BJ (cell line): ENCODE measurements around the gene TACR2. TPM values are rescaled to one million over a fixed set of nuclear protein-coding genes. Genes with fewer than 3 reads are reported as not detected.

Source experiments
- CTCF ChIA-PET: fragments of 350-600 bp; formaldehyde crosslinking; extraction: SDS; loops from one replicate; lab custom pipeline; 2021; ENCODE audit warnings: antibody characterized with exemption, inconsistent platforms; lab: Yijun Ruan, JAX
- POLR2A ChIA-PET: fragments of 300-600 bp; sonication (Branson Sonifier 250); formaldehyde crosslinking; extraction: SDS; loops from one replicate; lab custom pipeline; 2021; ENCODE audit warnings: antibody characterized with exemption; lab: Charles Lee
- DNase-seq: peaks from one replicate; pipeline ENCODE4 v3.0.0-alpha.2; 2011; ENCODE audit warnings: low read depth
- H3K27me3 ChIP-seq: 2 replicates; pipeline ENCODE4 v1.6.0; 2011; ENCODE audit warnings: low read length; ENCODE audit not compliant: control insufficient read depth, insufficient read depth
- H3K36me3 ChIP-seq: 2 replicates; pipeline ENCODE4 v1.5.1; 2011; ENCODE audit warnings: low read length; ENCODE audit not compliant: control insufficient read depth, insufficient read depth
- H3K4me3 ChIP-seq: 2 replicates; pipeline ENCODE4 v1.5.1; 2011; ENCODE audit warnings: low read depth, mild to moderate bottlenecking, control low read depth, low read length
- polyA plus RNA-seq: library from polyadenylated mRNA; depleted of rRNA; stranded (reverse); fragments of >200 nt; gene quantifications from 2 replicates; pipeline ENCODE4 v1.2.3, GENCODE V29; 2011
- TF ChIP-seq, protein P1 (sequence below): IDR thresholded peaks from 2 replicates; pipeline ENCODE4 v1.5.1; 2011; ENCODE audit warnings: low read depth, mild to moderate bottlenecking, control low read depth, inconsistent platforms, low read length, moderate library complexity; ENCODE audit not compliant: insufficient read depth

The TACR2 gene
- polyA plus RNA-seq, 1 experiment, result 0.09 TPM

DNA sequence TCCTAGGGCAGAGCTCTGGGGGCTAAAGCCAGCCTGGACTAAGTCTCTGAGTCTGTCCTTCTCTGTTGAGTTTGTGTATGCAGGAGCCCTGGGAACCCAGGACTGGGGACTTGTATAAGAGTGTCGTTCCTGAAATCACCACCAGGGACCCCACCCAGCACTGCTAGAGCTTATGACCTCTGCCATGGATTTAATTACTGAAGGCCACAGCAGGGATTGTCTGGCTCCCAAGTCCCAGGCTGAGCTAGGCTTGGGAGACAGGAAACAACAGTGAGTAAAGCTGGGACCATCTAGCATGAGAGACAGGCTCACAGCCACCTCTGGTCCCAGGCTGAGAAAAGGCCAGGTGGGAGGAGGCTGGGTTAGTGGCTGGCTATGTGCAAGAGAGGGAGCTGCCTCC is 33.1 kb upstream of the TACR2 start:
- H3K4me3 ChIP-seq, result no peak overlapping the region
- no peaks in the 10 kb centered on the region for H3K36me3 ChIP-seq
- TF ChIP-seq, protein P1, sequence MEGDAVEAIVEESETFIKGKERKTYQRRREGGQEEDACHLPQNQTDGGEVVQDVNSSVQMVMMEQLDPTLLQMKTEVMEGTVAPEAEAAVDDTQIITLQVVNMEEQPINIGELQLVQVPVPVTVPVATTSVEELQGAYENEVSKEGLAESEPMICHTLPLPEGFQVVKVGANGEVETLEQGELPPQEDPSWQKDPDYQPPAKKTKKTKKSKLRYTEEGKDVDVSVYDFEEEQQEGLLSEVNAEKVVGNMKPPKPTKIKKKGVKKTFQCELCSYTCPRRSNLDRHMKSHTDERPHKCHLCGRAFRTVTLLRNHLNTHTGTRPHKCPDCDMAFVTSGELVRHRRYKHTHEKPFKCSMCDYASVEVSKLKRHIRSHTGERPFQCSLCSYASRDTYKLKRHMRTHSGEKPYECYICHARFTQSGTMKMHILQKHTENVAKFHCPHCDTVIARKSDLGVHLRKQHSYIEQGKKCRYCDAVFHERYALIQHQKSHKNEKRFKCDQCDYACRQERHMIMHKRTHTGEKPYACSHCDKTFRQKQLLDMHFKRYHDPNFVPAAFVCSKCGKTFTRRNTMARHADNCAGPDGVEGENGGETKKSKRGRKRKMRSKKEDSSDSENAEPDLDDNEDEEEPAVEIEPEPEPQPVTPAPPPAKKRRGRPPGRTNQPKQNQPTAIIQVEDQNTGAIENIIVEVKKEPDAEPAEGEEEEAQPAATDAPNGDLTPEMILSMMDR, result peak; percentile 47
- POLR2A ChIA-PET, result no interaction called here
- CTCF ChIA-PET, result interaction anchor here (0.6 to 4.2 kb wide), 6 partner anchors 10 to 284 kb away, joined by 3 to 17 read pairs (median 4); no protein-coding TSS in a partner anchor
- peaks cover 6% of the 10 kb centered on the region for H3K27me3 ChIP-seq
- DNase-seq, result no peak

DNA sequence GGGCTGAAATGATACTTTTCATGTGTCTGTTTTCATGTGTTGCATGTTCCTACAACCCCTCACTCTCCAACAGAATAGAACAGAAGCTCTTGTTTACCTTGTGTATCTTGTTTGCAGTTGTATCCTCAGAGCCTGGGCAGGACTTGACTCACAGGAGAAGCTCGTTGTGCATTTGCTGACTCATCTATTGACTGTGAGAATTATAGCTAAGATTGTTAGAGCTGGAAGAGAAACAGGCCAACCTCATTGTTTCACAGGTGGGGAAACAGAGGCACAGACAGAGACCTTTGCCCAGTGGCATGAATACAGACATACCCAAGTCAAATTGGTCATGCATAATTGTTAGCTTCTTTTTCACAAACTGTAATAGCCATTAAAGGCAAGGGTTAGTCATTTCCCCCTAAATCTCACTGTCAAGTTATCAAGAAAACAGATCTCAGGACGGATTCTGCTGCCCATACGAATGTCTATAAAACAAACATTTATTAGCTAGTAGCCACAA is 30.0 kb upstream of the TACR2 start:
- Histone ChIP-seq H3K27me3 (peaks cover under 1% of the 10 kb centered on the region; the same call in 1 of the 2 replicates), H3K4me3 (no peak overlapping the region), H3K36me3 (no peaks in the 10 kb centered on the region)
- POLR2A ChIA-PET, result interaction anchor here (0.6 kb wide), 1 partner anchor 8 kb away, joined by 3 read pairs; no protein-coding TSS in a partner anchor
- TF ChIP-seq, protein P1, result no peak
- CTCF ChIA-PET, result interaction anchor here (0.7 to 1.1 kb wide), 4 partner anchors 10 to 45 kb away, joined by 3 to 6 read pairs (median 4); no protein-coding TSS in a partner anchor
- DNase-seq, result peak; percentile 50

DNA sequence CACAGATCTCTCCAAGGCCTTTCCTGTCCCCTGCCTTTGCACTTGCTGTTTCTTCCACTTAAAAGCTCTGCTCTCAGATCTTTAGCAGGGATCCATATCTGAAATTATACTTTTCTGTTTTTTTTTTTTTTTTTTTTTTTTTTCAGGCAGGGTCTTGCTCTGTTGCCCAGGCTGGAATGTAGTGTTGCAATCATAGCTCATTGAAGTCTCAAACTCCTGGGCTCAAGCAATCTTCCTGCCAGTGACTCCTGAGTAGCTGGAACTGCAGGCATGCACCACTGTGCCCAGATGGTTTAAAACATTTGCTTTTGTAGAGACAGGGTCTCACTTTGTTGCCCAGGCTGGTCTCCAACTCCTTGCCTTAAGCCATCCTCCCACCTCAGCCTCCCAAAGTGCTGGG is 29.5 kb upstream of the TACR2 start:
- Histone ChIP-seq H3K36me3 (no peaks in the 10 kb centered on the region), H3K4me3 (no peak overlapping the region), H3K27me3 (no peaks in the 10 kb centered on the region)
- POLR2A ChIA-PET, result no interaction called here
- CTCF ChIA-PET, result interaction anchor here (1.0 to 1.1 kb wide), 2 partner anchors 11 to 35 kb away, joined by 3 to 6 read pairs; no protein-coding TSS in a partner anchor
- TF ChIP-seq, protein P1, result no peak
- DNase-seq, result no peak

DNA sequence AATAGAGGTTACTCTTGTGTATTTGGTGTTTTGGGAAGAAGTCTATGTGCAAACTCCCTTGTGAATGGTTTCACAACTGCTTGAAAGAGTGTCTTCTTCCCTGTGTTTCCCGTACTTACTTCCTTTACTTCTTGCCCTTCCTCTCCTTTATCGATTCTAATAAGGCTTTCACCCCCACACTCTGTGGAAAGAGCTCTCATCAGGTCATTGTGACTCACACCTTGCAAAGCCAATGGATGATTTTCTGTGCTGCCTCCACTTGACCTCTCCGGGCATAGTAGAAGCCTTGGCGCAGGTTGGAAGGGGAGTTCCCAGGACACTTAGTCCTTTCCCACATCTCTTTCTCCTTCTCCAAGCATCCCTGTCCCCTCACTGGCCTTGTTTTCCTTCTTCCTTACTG is 28.3 kb upstream of the TACR2 start:
- Histone ChIP-seq H3K36me3 (no peaks in the 10 kb centered on the region), H3K4me3 (no peak overlapping the region), H3K27me3 (no peaks in the 10 kb centered on the region)
- CTCF ChIA-PET, result interaction anchor here (0.6 to 1.0 kb wide), 3 partner anchors 13 to 32 kb away, joined by 3 read pairs; no protein-coding TSS in a partner anchor
- POLR2A ChIA-PET, result no interaction called here
- no peak for DNase-seq
- TF ChIP-seq, protein P1, result no peak

DNA sequence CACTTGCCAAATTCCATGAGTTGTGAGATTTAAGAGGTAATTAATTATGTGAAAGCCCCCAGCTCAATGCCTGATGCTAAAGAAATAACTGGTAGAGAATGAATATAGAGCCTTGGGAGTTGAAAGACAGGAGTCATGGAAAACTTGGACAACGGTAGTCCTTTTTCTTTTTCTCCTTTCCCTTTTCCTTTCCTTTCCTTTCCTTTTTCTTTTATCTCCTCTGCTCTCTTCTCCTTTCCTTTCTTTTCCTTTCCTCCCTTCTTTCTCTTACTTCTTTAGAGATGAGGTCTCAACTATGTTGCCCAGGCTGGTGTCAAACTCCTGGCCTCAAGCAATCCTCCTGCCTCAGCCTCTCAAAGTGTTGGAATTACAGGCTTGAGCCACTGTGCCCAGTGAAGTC is 26.6 kb upstream of the TACR2 start:
- no peaks in the 10 kb centered on the region for H3K27me3 ChIP-seq
- ChIA-PET POLR2A (no interaction called here), CTCF (interaction anchor here (1.3 kb wide), 1 partner anchor 64 kb away, joined by 3 read pairs; no protein-coding TSS in a partner anchor)

More for the DNA sequence above, 26.6 kb upstream of the TACR2 start:
- TF ChIP-seq, protein P1, result no peak
- Histone ChIP-seq H3K36me3 (no peaks in the 10 kb centered on the region), H3K4me3 (no peak overlapping the region)
- DNase-seq, result no peak
